Stimulated activated CD4-positive, alpha-beta T cell treated with anti-CD3 and anti-CD28 coated beads, Interleukin-12 subunit alpha, Interleukin-12 subunit beta, amount 100 ng/mL, for 48 hours (primary cell): ENCODE data around the gene PPP1R16B.

ENCODE experiments used
- DNase-seq, 3 donors: peaks; one replicate each; pipeline ENCODE4 v3.0.0-alpha.2; 2020; ENCODE audit warnings: low read depth in 2 of 3, low spot score in 1 of 3

Gene PPP1R16B

DNA sequence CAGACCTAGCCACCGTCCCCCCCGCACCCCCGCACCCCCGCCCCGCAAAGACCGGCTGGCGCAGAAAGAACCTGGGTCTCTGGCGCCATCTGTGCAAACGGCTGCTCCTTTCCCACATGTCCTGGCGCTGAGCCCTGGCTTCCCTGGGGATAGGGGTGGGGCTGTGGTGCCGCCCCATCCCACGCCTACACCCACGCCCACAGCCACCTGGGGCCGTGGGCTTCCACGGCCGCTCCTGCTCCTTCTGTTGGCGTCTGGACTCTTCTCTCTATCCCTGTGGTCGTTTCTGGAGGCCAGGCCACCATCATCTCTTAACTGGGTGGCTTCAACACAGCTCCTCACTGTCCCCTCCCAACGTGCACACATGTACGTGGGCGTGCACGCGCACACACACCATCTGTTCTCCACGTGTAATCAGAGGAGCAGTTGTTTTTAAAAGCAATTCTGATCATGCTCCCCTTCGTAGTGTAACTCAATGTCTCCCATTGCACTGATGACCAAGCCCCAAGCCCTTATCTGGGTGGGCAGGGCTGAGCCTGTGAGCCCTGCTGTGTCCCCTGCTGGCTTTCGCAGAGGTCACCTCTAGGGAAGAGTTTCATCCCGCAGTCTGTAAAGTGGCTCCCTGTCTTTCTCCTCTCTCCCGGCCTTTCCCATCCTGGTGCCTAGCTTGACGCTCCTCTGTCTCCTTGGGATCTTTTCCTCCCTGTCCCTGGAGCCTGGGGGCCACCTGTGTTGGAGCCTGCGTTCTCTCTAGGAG, 88.8 kb downstream of the PPP1R16B start:
- DNase-seq: no peak

DNA sequence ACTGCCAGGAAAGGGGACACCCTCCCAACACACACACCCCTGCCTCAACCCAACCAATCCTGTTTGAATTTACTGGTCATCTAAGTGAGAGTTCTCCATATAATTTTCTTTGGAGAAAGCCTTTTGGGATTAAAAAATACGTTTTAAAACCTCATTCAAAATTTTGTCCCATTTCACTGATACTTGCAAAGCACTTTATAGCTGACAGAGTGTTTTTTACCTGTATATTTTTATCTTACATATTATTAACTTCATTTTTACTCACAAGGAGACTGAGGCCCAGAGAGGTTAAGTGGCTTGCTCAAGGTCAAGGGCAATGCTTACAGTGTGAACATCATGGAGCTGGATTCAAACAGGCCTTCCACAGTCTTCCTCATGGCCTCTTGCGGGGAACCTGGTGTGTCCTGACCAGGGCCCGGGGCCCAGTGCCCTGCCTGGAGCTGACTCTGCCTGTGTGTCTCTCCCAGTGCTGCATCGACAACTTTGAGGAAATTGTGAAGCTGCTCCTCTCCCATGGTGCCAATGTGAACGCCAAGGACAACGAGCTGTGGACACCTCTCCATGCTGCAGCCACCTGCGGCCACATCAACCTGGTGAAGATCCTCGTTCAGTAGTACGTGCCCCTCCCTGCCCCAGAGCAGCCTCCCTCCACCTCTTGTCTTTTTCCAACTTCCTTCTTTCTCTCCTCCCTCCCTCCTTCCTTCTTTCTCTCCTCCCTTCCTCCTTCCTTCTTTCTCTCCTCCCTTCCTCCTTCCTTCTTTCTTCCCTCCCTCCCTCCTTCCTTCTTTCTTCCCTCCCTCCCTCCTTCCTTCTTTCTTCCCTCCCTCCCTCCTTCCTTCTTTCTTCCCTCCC, 89.8 kb downstream of the PPP1R16B start:
- no peak for DNase-seq

DNA sequence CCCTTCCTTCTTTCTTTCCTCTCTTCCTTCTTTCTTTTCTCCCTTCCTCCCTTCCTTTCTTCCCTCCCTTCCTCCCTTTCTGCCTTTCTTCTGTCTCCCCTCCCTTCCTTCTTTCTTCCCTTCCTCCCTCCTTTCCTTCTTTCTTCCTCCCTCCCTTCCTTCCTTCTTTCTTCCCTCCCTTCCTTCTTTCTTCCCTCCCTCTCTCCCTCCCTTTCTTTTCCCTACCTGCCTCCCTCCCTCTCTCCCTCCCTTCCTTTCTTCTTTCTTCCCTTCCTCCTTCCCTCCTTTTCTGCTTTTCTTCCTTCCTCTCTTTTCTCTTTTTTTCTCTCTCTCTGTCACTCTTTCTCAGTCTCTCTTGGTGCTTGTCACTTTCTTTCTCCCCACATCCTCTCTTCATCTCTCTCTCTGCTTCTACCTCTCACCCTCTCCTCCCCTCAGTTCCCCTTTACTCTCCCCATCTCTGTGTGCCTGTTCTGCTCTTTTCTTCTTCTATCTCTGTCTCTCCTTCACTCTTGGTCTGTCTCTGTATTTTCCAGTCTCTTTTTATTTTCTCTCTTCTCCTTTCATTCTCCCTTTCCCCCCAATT, 90.6 kb downstream of the PPP1R16B start:
- DNase-seq: no peak

DNA sequence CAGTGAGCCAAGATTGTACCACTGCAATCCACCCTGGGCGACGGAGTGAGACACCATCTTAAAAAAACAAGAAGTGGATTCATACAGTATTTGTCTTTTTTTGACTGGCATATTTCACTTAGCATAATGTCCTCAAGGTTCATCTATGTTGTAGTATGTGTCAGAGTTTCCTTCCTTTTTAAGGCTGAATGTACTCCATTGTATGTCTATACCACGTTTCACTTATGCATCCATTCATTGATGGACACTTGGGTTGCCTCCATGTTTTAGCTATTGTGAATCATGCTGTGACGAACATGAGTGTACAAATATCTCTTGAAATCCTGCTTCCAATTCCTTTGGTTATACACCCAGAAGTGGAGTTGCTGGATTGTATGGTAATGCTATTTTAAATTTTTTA, 91.8 kb downstream of the PPP1R16B start:
- no peak for DNase-seq

DNA sequence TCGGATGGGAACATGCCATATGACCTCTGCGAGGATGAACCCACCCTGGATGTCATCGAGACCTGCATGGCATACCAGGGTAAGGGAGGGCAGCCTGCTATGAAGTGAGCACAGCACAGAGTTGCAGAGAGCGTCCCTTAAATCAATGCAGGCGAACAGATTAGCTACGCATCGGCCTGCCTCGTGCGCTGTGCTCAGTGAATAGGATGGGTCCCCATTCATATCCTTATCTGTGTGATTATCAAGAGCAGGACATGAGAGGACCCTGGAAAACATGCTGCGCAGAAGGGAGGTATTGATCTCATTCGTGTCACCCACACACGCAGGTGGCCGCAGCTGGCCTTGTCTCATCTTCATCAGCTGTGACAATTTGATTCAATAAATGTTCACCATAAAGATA, 95.1 kb downstream of the PPP1R16B start:
- DNase-seq: no peak

DNA sequence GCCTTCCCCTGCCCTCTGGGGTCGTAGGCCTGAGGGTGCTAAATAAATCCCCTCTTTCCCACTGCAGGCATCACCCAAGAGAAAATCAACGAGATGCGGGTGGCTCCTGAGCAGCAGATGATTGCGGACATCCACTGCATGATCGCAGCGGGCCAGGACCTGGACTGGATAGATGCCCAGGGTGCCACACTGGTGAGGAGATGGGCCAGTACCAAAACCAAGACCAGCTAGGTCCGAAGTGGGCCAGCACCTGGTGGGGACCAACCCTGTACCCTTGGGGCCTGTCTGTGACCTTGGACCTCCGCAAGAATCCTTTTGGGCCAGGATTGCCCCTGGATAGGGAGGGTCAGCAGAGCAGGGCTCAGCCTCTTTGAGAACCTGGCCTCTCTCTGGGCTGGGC, 97.1 kb downstream of the PPP1R16B start:
- no peak for DNase-seq

DNA sequence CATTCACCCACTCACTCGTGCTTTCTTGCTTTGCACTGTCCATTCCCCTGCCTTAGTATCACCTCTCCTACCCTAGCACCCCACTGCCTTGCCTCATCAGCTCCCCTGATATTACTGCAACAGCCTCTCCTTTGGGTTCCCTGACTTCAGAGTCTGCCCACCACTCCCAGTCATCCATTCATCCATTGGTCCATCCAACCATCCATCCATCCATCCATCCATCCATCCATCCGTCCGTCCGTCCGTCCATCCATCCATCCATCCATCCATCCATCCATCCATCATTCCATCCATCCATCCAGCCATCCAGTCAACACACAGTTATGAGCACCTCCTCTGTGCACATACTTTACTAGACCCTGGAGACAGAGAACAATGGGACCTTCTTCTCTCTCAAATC, 97.8 kb downstream of the PPP1R16B start:
- DNase-seq: no peak

DNA sequence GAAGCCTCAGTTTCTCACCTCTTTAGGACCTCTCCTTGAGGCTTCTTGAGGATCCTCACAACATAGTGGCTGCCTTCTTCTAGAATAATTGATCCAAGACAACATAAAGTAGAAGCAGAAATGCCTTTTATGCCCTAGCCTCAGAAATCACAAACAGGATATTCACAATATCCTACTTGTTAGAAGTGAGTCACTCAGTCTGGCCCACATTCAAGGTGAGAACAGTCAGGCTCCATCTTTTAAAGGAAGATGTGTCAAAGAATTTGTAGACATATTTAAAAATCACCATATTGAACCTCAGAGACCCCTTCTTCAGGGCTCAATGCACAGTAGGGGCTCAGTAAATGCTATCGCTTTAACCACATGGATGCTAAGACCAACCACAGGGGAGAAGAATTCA, 99.9 kb downstream of the PPP1R16B start:
- DNase-seq: no peak

DNA sequence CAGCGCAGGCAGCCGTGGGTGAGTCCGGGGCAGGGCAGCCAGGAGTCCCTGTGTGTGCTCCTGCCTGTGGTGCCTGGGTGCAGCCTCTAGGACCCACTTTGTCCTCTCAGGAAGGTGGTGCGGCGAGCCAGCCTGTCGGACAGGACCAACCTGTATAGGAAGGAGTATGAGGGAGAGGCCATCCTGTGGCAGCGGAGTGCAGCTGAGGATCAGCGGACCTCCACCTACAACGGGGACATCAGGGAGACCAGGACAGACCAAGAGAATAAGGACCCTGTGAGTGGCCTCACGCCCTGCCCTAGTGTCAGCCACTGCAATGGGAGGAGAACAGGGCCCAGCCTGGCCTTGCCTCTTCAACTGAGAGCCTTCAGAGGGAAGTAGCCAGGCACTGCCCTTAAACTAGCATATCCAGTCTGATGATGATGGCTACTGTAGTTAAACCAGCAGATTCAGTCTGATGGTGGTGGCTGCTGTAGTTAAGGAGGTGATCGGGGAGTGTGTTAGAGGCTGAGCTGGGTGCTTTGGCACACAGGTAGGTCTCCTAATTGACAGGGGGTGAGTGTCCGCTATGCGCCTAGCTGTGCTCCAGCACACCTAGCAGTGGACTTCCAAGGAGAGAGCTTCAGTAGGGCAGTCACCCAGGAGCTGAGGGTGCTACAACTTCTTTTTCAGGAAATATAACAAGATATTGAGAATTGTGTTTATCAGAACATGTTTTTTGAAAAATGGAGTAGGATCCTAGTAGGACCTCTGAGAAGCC, 102.6 kb downstream of the PPP1R16B start:
- DNase-seq: no peak

DNA sequence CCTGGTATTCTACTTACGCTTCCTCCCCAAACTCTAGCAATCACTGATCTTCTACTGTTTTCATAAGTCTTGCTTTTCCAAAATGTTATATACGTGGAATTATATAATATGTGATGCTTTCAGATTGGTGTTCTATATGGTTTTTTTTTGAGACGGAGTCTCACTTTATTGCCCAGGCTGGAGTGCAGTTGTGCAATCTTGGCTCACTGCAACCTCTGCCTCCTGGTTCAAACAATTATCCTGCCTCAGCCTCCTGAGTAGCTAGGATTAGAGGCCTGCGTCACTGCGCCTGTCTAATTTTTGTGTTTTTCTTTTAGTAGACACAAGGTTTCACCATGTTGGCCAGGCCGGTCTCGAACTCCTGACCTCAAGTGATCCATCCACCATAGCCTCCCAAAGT, 109.9 kb downstream of the PPP1R16B start:
- no peak for DNase-seq

DNA sequence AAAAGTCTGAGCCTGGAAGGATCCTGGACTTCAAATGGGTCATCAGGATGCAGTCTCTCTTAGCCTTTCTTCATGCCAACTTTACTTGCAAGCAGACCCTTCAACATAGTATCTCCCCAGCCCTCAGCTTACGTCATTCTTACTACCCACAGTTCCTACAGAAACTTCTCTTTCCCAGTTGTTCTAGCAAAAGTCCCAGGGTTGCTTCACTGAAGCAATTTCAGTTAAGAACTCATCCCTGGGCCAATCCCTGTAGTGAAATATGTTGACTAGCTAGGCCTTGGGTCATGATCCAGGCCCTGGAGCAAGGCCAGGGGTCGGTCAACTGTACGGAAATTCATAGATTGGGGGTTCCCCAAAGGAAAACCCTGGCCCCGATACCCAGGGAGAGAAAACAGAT, 112.2 kb downstream of the PPP1R16B start:
- no peak for DNase-seq

DNA sequence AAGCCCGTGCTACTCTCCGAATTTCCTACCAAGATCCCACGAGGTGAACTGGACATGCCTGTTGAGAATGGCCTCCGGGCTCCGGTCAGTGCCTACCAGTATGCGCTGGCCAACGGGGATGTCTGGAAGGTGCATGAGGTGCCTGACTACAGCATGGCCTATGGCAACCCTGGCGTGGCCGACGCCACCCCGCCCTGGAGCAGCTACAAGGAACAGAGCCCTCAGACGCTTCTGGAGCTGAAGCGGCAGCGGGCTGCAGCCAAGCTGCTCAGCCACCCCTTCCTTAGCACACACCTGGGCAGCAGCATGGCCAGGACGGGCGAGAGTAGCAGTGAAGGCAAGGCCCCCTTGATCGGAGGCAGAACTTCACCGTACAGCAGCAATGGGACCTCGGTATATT, 112.7 kb downstream of the PPP1R16B start:
- DNase-seq: no peak

DNA sequence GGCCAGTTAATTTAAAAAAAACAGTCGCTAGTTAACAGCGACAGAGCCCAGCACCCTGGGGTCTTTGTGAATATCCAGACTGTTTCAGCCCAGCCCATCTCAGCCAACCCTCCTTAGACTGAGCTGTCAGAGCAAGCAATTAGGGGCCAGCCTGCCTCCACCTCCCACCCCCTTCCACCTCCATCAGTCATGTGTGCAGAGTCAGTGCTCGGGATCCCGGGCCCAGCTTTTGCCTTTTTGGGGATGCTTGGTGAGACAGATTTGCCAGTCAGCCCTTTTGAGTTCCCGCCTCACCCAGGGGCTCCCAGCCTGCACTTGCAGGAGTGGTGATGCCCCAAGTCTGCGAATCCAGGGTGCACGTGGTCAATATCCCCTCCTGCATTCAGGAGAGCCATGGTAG, 114.2 kb downstream of the PPP1R16B start:
- no peak for DNase-seq

DNA sequence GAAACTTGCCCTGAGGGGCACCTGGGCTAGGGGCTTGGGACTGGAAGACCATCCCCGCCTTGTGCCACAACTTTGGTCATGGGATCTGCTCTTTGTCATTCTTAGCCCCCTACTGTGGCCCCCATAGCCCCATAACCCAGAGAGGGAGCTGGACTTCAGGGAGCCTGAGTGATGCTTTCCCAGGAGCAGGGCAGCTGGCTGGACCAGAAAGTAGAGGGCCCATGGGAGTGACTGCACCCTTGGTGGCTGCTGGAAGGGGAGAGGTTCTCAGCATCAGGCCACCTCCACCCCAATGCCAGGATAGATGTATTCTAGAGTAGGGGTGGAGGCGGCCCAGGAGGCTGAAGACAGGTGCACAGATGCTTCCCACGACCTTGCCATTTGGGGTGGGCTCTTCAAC, 114.9 kb downstream of the PPP1R16B start:
- DNase-seq: no peak

DNA sequence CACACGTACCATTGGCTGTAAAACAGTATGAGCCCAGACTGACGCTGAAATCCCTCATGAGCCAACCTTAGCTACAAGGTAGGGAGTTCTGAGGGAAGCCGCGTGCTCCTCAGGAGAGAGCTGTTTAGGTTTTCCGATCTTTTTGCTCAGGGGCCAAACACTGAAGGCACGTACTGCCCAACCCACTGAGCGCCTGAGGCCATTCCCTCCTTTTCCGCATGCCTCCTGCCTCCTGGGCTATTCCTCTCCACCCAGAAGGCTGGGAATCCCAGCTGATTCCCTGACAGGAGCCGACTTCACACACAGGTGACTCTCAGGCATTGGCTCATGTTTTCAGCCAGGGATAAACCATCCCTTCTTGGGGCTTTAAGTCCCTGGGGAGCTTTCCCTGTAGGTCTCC, 115.4 kb downstream of the PPP1R16B start:
- DNase-seq: no peak

DNA sequence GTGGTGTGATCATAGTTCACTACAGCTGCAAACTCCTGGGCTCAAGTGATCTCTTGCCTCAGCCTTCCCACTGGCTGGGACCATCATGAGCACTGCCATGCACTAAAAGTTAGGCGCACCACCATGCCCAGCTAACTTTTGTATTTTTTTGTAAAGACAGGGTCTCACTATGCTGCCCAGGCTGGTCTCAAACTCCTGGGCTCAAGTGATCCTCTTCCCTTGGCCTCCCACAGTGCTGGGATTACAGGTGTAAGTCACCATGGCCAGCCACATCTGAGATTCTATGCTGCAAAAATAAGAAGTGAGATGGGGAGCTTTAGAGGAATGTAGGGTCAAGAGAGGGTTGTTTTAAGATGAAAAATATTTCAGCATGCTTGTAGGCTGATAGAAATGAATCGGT, 119.2 kb downstream of the PPP1R16B start:
- no peak for DNase-seq

DNA sequence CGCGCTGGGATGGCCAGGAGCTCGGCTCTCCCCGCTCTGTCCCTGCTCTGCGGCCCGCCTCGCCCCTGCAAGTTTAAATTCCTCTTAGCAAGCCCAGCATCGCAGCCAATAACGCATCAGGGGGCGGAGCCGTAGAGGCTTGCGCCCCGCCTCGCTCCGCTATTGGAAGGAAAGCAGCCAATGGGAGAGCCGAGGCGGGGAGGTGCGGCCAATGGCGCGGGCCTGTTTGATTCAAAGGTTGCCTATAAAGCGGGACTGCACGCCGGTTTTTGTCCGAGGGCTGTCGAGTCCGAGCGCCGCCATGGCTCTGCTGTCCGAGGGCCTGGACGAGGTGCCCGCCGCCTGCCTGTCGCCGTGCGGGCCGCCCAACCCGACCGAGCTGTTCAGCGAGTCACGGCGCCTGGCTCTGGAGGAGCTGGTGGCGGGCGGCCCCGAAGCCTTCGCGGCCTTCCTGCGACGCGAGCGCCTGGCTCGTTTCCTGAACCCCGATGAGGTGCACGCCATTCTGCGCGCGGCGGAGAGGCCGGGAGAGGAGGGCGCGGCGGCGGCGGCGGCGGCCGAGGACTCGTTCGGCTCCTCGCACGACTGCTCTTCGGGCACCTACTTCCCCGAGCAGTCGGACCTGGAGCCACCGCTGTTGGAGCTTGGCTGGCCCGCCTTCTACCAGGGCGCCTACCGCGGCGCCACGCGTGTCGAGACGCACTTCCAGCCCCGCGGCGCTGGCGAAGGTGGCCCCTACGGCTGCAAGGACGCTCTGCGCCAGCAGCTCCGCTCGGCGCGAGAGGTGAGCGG, 120.8 kb downstream of the PPP1R16B start, which contains the start of gene FAM83D:
TSS of gene FAM83D (plus strand) at position 276 of the 792 bp plus-strand sequence. CDS start at position 302, 26 bp downstream.
- DNase-seq: peak; percentile 92 to 96 (median 94)

DNA sequence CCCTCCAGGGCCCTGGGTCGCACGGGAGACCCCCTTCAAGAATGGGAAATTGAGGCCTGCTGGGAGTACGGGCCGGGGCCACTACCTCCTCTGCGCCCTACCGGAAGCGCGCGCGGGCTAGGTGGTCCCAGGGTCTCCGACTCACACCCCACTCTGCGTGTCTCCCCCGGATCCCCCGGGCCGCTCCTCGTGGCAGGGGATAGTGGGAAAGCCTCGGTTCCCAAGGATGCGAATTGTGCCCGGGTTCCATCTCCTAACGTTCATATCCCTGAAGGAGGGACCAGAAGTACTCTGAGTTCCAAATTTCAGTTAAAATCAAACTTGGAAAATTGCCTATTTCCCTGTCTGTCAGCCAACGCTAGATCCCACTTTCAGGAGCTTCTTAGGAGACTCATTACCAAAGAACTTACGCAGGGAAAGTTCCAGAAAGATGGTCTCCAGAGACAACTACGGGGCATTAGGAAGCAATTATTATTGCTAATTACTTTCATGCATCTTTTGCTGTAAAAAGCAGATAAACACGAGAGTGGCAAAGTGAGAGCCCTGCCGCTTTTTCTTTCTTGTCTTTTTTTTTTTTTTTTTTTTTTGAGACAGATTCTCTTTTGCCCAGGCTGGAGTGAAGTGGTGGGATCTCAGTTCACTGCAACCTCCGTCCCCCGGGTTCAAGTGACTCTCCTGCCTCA, 121.6 kb downstream of the PPP1R16B start:
- no peak for DNase-seq

DNA sequence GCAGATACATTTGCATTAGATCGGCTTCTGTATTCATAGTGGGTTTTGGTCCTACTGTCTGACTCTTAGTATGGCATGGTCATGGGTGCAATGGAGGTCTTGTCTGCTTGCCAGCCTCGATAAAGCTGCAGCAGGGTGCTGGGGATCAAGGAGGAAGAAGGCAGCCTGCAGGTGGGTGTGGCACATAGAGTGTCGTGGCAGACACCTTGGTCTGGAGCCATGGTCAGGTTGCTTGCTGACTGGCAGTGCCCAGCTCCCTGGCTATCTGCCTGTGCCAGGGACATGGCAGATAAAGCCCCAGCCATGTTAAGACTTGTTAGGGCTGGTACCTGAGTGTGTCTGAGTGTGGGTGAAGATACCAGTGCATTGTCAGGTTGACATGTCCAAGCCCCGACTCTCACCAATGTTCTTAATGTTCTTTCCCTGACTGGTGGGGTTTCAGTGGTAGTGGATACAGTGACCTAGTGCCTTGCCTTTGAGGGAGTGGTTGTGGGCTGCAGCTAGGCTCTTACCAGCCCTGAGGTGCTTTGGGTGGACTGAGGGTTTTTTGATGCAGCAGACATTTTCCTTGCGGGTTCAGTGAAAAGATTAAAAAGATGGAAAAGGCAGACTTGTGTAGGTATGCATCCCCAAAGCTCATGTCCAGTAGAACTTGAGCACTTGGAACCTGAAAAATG, 122.5 kb downstream of the PPP1R16B start:
- DNase-seq: no peak

DNA sequence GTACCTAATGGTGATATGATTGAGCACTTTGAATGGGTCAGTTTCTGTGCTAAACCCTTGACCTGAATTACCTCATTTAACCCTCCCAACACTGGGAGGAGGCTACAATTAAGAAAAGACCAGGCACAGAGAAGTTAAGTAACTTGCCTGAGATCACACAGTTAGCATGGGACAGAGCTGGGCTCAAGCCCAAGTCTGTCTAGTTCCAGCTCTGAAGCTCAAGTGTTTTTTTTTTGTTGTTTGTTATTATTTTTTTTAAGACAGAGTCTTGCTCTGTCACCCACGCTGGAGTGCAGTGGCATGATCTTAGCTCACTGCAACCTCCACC, 124.7 kb downstream of the PPP1R16B start:
- no peak for DNase-seq
